Measurements from ENCODE around the gene MYL10. TPM values are rescaled to one million over a fixed set of nuclear protein-coding genes. Genes with fewer than 3 reads are reported as not detected.

The MYL10 gene
- polyA plus RNA-seq, 5 donors = 0.30 to 0.55 (median 0.43) TPM

DNA sequence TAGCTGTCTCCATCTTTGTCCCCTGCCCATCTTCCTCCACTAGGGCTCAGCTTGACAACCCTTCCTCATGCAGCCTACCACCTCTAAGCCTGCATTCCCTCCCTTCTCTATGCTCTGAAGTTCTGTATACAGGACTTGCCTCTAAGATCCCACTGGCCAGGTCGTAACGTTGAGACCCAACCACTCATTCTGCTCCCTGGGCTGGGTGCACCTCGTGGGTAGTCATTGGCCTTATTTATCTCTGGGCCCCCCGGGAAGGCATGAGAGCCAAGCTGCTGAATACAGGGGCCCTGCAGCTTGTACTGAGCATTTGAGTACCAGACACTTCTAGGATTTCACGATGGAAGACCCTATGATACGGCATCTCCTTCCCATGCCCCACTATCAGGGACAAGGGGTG lies 31.2 kb downstream of the MYL10 start:
- DNase-seq = no peak

DNA sequence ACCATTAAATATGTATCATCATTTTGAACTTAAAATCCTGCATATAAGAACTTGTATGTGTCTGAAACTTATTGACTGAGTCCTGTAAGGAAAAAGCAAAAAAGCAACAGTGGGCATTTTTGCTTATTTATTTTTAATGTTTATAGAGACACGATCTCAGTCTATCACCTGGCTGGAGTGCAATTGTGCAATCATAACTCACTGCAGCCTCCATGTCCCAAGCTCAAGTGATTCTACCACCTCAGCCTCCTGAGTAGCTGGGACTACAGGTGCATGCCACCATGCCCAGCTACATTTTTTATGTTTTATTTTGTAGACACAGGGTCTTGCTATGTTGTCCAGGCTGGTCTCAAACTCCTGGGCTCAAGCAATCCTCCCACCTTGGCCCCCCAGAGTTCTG lies 32.2 kb downstream of the MYL10 start:
- DNase-seq = no peak

- no peak for DNase-seq
These were observed 33.1 kb downstream of the MYL10 start for GRCh38 chr7:101595766-101596537.

GRCh38 chr7:101595246-101595645 lies 33.9 kb downstream of the MYL10 start:
- no peak for DNase-seq

DNA sequence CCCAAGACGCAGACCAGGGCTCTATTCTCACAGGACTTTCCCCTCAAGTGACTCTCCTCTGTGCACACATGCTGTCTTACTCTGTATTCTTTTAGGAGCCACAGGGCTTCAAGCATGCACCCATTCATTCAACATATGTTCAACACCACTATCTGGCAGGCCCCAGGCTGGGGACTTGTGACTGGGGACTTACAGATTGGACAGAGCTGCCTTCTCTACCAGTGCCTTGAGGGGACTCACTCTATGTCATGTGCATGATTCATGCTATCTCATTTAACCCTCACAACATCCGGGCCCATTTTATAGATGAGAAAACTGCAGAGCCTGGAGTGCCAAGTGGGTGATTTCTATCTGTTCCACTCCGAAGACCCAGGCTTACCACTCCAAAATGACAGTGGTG lies 34.3 kb downstream of the MYL10 start:
- DNase-seq = no peak

- no peak for DNase-seq
These were observed 35.5 kb downstream of the MYL10 start for GRCh38 chr7:101593556-101593955.

- no peak for DNase-seq
These were observed 37.6 kb downstream of the MYL10 start for GRCh38 chr7:101591504-101591903.

- DNase-seq = no peak
These were observed 38.2 kb downstream of the MYL10 start for GRCh38 chr7:101590663-101591435.

GRCh38 chr7:101589976-101590662 lies 39.0 kb downstream of the MYL10 start:
- no peak for DNase-seq

DNA sequence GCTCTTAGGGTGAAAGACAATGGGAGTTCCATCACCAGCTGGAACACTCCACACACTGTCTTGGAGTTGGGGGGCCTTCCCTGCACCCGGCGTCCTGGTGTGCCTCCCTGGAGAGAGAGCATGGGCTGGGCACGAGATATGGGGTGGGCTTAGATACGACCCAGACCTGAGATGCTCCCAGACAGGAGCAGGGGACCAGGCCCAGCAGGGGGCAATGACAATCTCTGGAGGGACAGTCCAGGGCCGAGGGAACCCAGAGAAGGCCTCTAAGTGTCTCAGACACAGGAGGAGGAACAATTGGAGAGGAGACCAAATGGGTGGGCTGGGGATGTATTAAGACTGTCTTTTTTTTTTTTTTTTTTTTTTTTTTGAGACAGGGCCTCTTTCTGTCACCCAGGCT lies 40.0 kb downstream of the MYL10 start:
- no peak for DNase-seq

DNA sequence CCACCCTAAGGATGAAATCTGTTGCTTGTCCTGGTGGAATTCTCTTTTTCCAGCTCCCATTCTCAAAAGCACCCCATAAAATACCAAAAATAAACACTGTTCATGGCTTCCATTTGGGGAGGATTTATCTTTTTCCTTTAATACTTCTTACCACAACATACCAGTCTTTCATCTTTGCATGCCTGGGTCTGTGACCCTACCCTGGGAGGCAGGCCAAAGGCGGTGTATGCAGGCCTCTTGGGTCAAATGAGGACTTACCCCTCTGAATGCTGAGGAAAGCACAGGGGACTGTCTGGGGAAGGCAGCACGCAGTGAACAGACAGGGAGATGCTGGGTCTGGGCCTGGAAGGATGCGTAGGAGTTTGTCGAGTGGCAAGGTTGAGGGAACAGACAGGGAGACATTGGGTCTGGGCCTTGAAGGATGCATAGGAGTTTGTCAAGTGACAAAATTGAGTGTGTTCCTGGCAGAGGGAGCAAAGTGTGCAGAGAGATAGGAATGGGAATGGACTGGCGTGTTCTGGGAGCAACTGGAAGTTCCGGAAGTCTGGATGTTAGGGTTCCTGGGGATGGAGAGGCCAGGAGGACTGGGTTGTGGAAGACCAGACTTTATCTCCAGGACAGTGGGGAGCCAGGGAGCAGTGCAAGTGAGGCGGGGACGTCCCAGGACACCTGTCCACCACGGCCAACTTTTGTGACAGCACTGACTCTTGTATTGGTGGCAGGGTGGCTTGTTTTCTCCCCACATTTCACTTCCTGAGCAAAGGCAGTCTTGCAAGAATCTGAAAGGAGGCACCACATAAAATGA lies 40.8 kb downstream of the MYL10 start:
- no peak for DNase-seq

- no peak for DNase-seq
These were observed 42.0 kb downstream of the MYL10 start for GRCh38 chr7:101586906-101587677.

DNA sequence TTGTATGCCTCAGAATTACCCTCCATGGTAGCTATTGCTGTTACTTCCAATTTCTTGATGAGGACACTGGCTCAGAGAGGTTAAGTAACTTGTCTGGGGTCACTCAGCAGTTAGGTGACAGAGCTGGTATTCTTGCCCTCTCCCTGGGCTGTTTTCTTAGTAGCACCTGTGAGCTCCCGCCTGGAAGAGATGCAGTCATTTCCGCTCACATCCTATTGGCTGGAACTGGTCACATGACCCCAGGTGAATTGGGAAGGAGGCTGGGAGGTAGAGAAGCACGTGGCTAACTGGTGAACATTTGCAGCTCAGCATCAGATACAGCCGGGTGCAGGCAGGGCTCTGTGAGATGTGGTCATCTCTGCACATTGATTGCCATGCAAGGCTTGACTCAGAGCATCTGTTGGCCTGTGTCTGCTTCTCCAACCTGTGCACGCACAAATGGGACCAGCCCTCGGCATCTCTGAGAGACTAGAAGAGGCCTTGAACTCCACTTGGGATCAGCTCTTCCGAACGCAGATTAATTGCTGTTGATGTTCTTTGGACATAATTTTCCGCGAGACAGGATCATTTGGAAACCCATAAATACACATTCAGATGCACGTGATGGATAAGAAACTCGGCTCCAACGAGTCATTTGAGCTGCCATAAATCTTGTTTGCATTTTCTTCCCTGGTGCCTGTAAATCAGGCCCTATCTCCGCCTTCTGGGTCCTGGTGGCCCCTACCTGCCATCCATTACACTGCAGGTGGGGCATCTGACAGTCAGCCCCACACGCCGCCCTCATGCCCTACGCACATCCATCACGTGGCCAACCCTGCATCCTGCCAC lies 42.8 kb downstream of the MYL10 start:
- no peak for DNase-seq

GRCh38 chr7:101582971-101583370 lies 46.1 kb downstream of the MYL10 start:
- no peak for DNase-seq

- no peak for DNase-seq
These were observed 47.2 kb downstream of the MYL10 start for GRCh38 chr7:101581891-101582290.

GRCh38 chr7:101580596-101580995 lies 48.5 kb downstream of the MYL10 start:
- no peak for DNase-seq

- DNase-seq = no peak
These were observed 50.5 kb downstream of the MYL10 start for GRCh38 chr7:101578552-101578951.

GRCh38 chr7:101576998-101577397 lies 52.1 kb downstream of the MYL10 start:
- DNase-seq = no peak

GRCh38 chr7:101575721-101576120 lies 53.4 kb downstream of the MYL10 start:
- no peak for DNase-seq

GRCh38 chr7:101575168-101575567 lies 53.9 kb downstream of the MYL10 start:
- DNase-seq = no peak

Data from right lung (tissue), 5 donors.